SU-DHL-6 (cell line): Measurements from ENCODE around the gene ANKRD49.

Experiments
- H2AFZ ChIP-seq: fragments of 200-600 bp; sonication (generic); 2 replicates; pipeline ENCODE4 v1.6.1; 2014; ENCODE audit warnings: low read depth, mild to moderate bottlenecking, moderate library complexity, mixed read lengths, antibody characterized with exemption, low read length; ENCODE audit not compliant: severe bottlenecking
- H3F3A ChIP-seq: fragments of 200-600 bp; shearing (Covaris generic); 2 replicates; pipeline ENCODE4 v1.6.0; 2016; ENCODE audit warnings: antibody characterized with exemption, mild to moderate bottlenecking; ENCODE audit not compliant: insufficient read depth
- H3K27ac ChIP-seq: fragments of 200-600 bp; sonication (generic); 2 replicates; pipeline ENCODE4 v1.5.1; 2016; ENCODE audit warnings: low read depth, mild to moderate bottlenecking, low read length, moderate library complexity, mixed read lengths
- H3K27me3 ChIP-seq: fragments of 200-600 bp; sonication (generic), shearing (Covaris generic); 2 replicates; pipeline ENCODE4 v1.6.0; 2014; ENCODE audit warnings: mild to moderate bottlenecking, low read length
- H3K36me3 ChIP-seq: fragments of 200-600 bp; sonication (generic); 2 replicates; pipeline ENCODE4 v1.6.1; 2014; ENCODE audit warnings: mild to moderate bottlenecking, low read length, mixed read lengths
- H3K4me2 ChIP-seq: fragments of 300-600, 200-600 bp; shearing (Covaris generic), sonication (generic); 2 replicates; pipeline ENCODE4 v1.6.0; 2014; ENCODE audit warnings: low read length, low read depth, mild to moderate bottlenecking; ENCODE audit not compliant: poor library complexity, severe bottlenecking
- H3K4me3 ChIP-seq: fragments of 200-600 bp; sonication (generic); 2 replicates; pipeline ENCODE4 v1.5.1; 2014; ENCODE audit warnings: antibody characterized with exemption, low read length, mild to moderate bottlenecking, mixed read lengths; ENCODE audit not compliant: insufficient read depth, poor library complexity, severe bottlenecking
- H3K79me2 ChIP-seq: fragments of 200-600 bp; sonication (generic); 2 replicates; pipeline ENCODE4 v1.6.1; 2014; ENCODE audit warnings: mild to moderate bottlenecking, low read length, moderate library complexity; ENCODE audit not compliant: insufficient read depth
- H3K9ac ChIP-seq: fragments of 200-600 bp; sonication (generic); 2 replicates; pipeline ENCODE4 v1.7.0; 2014; ENCODE audit warnings: mild to moderate bottlenecking, low read length
- H3K9me2 ChIP-seq: fragments of 200-600 bp; sonication (generic); replicated peaks from 2 replicates; pipeline ENCODE4 v1.6.1; 2014; ENCODE audit warnings: low read length; ENCODE audit not compliant: insufficient read depth
- H3K9me3 ChIP-seq: fragments of 200-600 bp; sonication (generic); 2 replicates; pipeline ENCODE4 v1.6.1; 2014; ENCODE audit warnings: low read length, mixed read lengths; ENCODE audit not compliant: insufficient read depth
- H4K20me1 ChIP-seq: fragments of 200-600 bp; sonication (generic); 2 replicates; pipeline ENCODE4 v1.6.1; 2014; ENCODE audit warnings: low read depth, mild to moderate bottlenecking, antibody characterized with exemption, low read length, moderate library complexity, mixed read lengths
- EZH2phosphoT487 ChIP-seq: fragments of 200-600 bp; sonication (generic), shearing (Covaris generic); conservative IDR thresholded peaks from 2 replicates; pipeline ENCODE4 v1.6.1; 2018; ENCODE audit warnings: mild to moderate bottlenecking, antibody characterized with exemption, low read length, moderate library complexity, mixed read lengths
- TF ChIP-seq, protein P1 (sequence below): fragments of 200-600 bp; sonication (generic); IDR thresholded peaks from one replicate; pipeline ENCODE4 v1.5.1; 2017; ENCODE audit warnings: antibody characterized with exemption, mild to moderate bottlenecking, low read length, moderate library complexity; ENCODE audit not compliant: insufficient read depth, poor library complexity, severe bottlenecking

Gene ANKRD49

GRCh38 chr11:94537031-94537600 is 43.3 kb downstream of the ANKRD49 start:
- H3K9me2 ChIP-seq: no peaks in the 10 kb centered on the region
- H3F3A ChIP-seq: no peaks in the 10 kb centered on the region
- H3K36me3 ChIP-seq: no peaks in the 10 kb centered on the region
- H3K4me2 ChIP-seq: no peak overlapping the region
- H2AFZ ChIP-seq: no peak overlapping the region
- no peak overlapping the region for H3K27ac ChIP-seq
- no peaks in the 10 kb centered on the region for H4K20me1 ChIP-seq
- no peaks in the 10 kb centered on the region for H3K27me3 ChIP-seq
- H3K79me2 ChIP-seq: no peaks in the 10 kb centered on the region
- no peaks in the 10 kb centered on the region for H3K9me3 ChIP-seq
- H3K9ac ChIP-seq: no peak overlapping the region
- TF ChIP-seq, protein P1, sequence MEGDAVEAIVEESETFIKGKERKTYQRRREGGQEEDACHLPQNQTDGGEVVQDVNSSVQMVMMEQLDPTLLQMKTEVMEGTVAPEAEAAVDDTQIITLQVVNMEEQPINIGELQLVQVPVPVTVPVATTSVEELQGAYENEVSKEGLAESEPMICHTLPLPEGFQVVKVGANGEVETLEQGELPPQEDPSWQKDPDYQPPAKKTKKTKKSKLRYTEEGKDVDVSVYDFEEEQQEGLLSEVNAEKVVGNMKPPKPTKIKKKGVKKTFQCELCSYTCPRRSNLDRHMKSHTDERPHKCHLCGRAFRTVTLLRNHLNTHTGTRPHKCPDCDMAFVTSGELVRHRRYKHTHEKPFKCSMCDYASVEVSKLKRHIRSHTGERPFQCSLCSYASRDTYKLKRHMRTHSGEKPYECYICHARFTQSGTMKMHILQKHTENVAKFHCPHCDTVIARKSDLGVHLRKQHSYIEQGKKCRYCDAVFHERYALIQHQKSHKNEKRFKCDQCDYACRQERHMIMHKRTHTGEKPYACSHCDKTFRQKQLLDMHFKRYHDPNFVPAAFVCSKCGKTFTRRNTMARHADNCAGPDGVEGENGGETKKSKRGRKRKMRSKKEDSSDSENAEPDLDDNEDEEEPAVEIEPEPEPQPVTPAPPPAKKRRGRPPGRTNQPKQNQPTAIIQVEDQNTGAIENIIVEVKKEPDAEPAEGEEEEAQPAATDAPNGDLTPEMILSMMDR: no peak
- TF ChIP-seq EZH2phosphoT487: no peak
- H3K4me3 ChIP-seq: no peak overlapping the region

DNA sequence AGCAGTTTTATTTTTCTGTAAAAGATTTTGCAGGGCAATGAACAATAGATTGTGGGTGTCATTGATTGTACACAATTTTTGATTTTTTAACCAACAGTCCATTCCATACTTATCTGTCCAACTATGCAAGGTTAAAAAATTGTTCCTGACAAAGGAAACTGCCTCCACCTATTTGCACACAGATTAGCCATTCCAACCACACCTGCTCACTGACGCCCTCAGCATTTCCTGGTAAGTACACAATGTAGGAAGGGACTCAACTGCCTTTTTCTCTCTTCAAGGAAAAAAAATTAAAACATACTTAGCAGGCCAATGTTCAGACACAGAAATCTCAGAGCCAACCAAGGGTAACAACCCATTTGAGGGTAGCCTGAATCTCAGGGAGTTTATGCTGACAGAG is 45.6 kb downstream of the ANKRD49 start:
- H3K9me2 ChIP-seq: no peaks in the 10 kb centered on the region
- no peaks in the 10 kb centered on the region for H3K27me3 ChIP-seq
- H3K36me3 ChIP-seq: no peaks in the 10 kb centered on the region
- H2AFZ ChIP-seq: no peak overlapping the region
- H3K9me3 ChIP-seq: no peaks in the 10 kb centered on the region
- no peak overlapping the region for H3K4me3 ChIP-seq
- no peak overlapping the region for H3K9ac ChIP-seq
- H3K27ac ChIP-seq: no peak overlapping the region
- H4K20me1 ChIP-seq: no peaks in the 10 kb centered on the region
- no peak for TF ChIP-seq EZH2phosphoT487
- TF ChIP-seq, protein P1: no peak
- H3K79me2 ChIP-seq: no peaks in the 10 kb centered on the region
- H3K4me2 ChIP-seq: no peak overlapping the region
- H3F3A ChIP-seq: no peaks in the 10 kb centered on the region

DNA sequence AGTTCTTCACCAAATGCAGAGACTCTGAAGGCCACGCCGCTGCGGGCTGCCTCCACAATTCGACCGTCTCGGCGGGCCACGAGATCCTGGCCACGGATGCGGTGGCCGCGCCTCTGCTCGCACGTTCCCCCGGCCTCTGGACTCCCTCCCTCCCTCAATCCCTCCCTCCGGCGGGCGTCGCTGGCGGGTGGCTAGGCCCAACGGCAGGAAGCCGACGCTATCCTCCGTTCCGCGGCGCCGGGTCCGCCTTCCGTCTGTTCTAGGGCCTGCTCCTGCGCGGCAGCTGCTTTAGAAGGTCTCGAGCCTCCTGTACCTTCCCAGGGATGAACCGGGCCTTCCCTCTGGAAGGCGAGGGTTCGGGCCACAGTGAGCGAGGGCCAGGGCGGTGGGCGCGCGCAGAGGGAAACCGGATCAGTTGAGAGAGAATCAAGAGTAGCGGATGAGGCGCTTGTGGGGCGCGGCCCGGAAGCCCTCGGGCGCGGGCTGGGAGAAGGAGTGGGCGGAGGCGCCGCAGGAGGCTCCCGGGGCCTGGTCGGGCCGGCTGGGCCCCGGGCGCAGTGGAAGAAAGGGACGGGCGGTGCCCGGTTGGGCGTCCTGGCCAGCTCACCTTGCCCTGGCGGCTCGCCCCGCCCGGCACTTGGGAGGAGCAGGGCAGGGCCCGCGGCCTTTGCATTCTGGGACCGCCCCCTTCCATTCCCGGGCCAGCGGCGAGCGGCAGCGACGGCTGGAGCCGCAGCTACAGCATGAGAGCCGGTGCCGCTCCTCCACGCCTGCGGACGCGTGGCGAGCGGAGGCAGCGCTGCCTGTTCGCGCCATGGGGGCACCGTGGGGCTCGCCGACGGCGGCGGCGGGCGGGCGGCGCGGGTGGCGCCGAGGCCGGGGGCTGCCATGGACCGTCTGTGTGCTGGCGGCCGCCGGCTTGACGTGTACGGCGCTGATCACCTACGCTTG is 50.2 kb downstream of the ANKRD49 start, which contains the start of gene FUT4:
Gene FUT4, plus strand, starts transcription at position 227 of the 951 bp plus-strand sequence. Its CDS starts 213 bp downstream, at position 440.
- Histone ChIP-seq H3F3A (no peaks in the 10 kb centered on the region), H3K9me3 (no peaks in the 10 kb centered on the region), H3K4me2 (no peak within 1 kb of the TSS), H3K4me3 (no peak within 1 kb of the TSS), H3K27me3 (no peaks in the 10 kb centered on the region), H3K27ac (no peak within 1 kb of the TSS), H3K9me2 (no peaks in the 10 kb centered on the region), H3K9ac (no peak within 1 kb of the TSS), H3K79me2 (no peaks in the 10 kb centered on the region), H2AFZ (no peak within 1 kb of the TSS), H4K20me1 (no peaks in the 10 kb centered on the region), H3K36me3 (no peaks in the 10 kb centered on the region)
- no peak for TF ChIP-seq EZH2phosphoT487
- TF ChIP-seq, protein P1: no peak
